Endothelial cell of umbilical vein (primary cell): ENCODE results near the gene LRRC4B. TPM values are rescaled to one million over a fixed set of nuclear protein-coding genes. Genes with fewer than 3 reads are reported as not detected.
"Not testable (repeated sequence)": the region's sequence is repeated elsewhere in the genome, so short reads cannot be mapped to it uniquely, and the experiment has no call there.

Experiments used
- BruUV-seq: library from RNA; stranded (reverse); fragments of 400-500 nt; replicated peaks from 2 replicates; lab custom pipeline; 2021; lab: Mats Ljungman, UMichigan
- CTCF ChIA-PET: fragments of 300-600, 350-600 bp; sonication (Branson Sonifier 250); formaldehyde crosslinking; loops from one replicate; lab custom pipeline; 2021; ENCODE audit warnings: antibody characterized with exemption, inconsistent platforms; lab: Charles Lee
- POLR2A ChIA-PET: fragments of 300-600, 350-600 bp; sonication (Branson Sonifier 250); formaldehyde crosslinking; loops from one replicate; lab custom pipeline; 2021; ENCODE audit warnings: antibody characterized with exemption, inconsistent platforms; lab: Charles Lee
- DNase-seq: peaks from one replicate; pipeline ENCODE4 v3.0.0-alpha.2; 2011; ENCODE audit warnings: low read depth, low spot score
- FAIRE-seq: peaks from 2 replicates; lab custom pipeline; 2011; peaks lifted over from hg19 to GRCh38; lab: Jason Lieb, UNC
- H2AFZ ChIP-seq: 2 replicates; pipeline ENCODE4 v1.6.0; 2012; ENCODE audit warnings: low read depth, low read length, control low read depth, inconsistent platforms
- H3K27ac ChIP-seq: 2 replicates; pipeline ENCODE4 v1.5.1; 2011; ENCODE audit warnings: low read depth, mild to moderate bottlenecking, control low read depth, low read length, moderate library complexity; ENCODE audit not compliant: insufficient read depth
- H3K27me3 ChIP-seq, 2 experiments: 2 replicates each; pipeline versions ENCODE4 v1.6.0 to v1.6.1; 2011; ENCODE audit warnings: low read length in 2 of 2, mixed read lengths in 1 of 2; ENCODE audit not compliant: control insufficient read depth in 2 of 2, insufficient read depth in 2 of 2
- H3K36me3 ChIP-seq, 2 experiments: 2 replicates in 1 of 2; 3 replicates in 1 of 2; pipeline ENCODE4 v1.5.1; 2011; ENCODE audit warnings: low read length in 2 of 2, mild to moderate bottlenecking in 1 of 2, moderate library complexity in 1 of 2; ENCODE audit not compliant: control insufficient read depth in 2 of 2, insufficient read depth in 2 of 2; ENCODE audit errors: extremely low read depth in 1 of 2
- H3K4me1 ChIP-seq: 3 replicates; pipeline ENCODE4 v1.5.1; 2011; ENCODE audit warnings: mild to moderate bottlenecking, low read length; ENCODE audit not compliant: control insufficient read depth, insufficient read depth; ENCODE audit errors: extremely low read depth
- H3K4me2 ChIP-seq: 2 replicates; pipeline ENCODE4 v1.6.1; 2011; ENCODE audit warnings: low read length, control low read depth, mixed read lengths; ENCODE audit not compliant: insufficient read depth
- H3K4me3 ChIP-seq, 3 experiments: fragments of 200-600 bp in 1 of 3; sonication (generic), shearing (Covaris generic) in 1 of 3; replicated peaks in 1 of 3; 2 replicates each; pipeline ENCODE4 v1.5.1; 2011 to 2016; ENCODE audit warnings: control low read depth in 3 of 3, low read length in 3 of 3, mild to moderate bottlenecking in 2 of 3, inconsistent platforms in 1 of 3, low read depth in 1 of 3, moderate library complexity in 1 of 3; ENCODE audit not compliant: insufficient read depth in 1 of 3
- H3K79me2 ChIP-seq: 2 replicates; pipeline ENCODE4 v1.6.0; 2012; ENCODE audit warnings: low read length, inconsistent platforms; ENCODE audit not compliant: control insufficient read depth, insufficient read depth
- H3K9ac ChIP-seq: replicated peaks from 2 replicates; pipeline ENCODE3; 2011; ENCODE audit warnings: low read length, control low read depth; ENCODE audit not compliant: insufficient read depth; ENCODE audit errors: extremely low read depth
- H3K9me1 ChIP-seq: replicated peaks from 3 replicates; pipeline ENCODE4 v1.6.0; 2011; ENCODE audit warnings: mild to moderate bottlenecking, low read length; ENCODE audit not compliant: control insufficient read depth, insufficient read depth; ENCODE audit errors: extremely low read depth
- H3K9me3 ChIP-seq: replicated peaks from 2 replicates; pipeline ENCODE4 v1.5.1; 2012; ENCODE audit warnings: low read length, inconsistent platforms; ENCODE audit not compliant: control insufficient read depth, insufficient read depth
- H4K20me1 ChIP-seq: replicated peaks from 2 replicates; pipeline ENCODE3; 2011; ENCODE audit warnings: mild to moderate bottlenecking, low read length; ENCODE audit not compliant: control insufficient read depth, insufficient read depth; ENCODE audit errors: extremely low read depth
- CTCF ChIP-seq, 2 donors: IDR thresholded peaks; 1 replicate in 1 of 2; 2 replicates in 1 of 2; pipeline ENCODE4 v1.5.1; 2011; ENCODE audit warnings: low read length in 2 of 2, mild to moderate bottlenecking in 2 of 2, moderate library complexity in 2 of 2, control low read depth in 1 of 2, inconsistent platforms in 1 of 2, low read depth in 1 of 2; ENCODE audit not compliant: insufficient read depth in 1 of 2; ENCODE audit errors: extremely low read depth in 1 of 2
- EZH2 ChIP-seq: IDR thresholded peaks from 2 replicates; pipeline ENCODE4 v1.6.1; 2012; ENCODE audit warnings: borderline replicate concordance, low read depth, mild to moderate bottlenecking, moderate library complexity, low read length, inconsistent platforms; ENCODE audit not compliant: severe bottlenecking
- FOS ChIP-seq: IDR thresholded peaks from 2 replicates; pipeline ENCODE4 v1.6.1; 2011; ENCODE audit warnings: mild to moderate bottlenecking, low read length, moderate library complexity, borderline replicate concordance; ENCODE audit not compliant: insufficient read depth
- GATA2 ChIP-seq: IDR thresholded peaks from 2 replicates; pipeline ENCODE4 v1.7.0; 2011; ENCODE audit warnings: low read depth, mild to moderate bottlenecking, moderate library complexity, mixed read lengths, low read length; ENCODE audit not compliant: insufficient read length, insufficient read depth
- JUN ChIP-seq: IDR thresholded peaks from 2 replicates; pipeline ENCODE4 v1.6.1; 2011; ENCODE audit warnings: borderline replicate concordance, low read depth; ENCODE audit not compliant: insufficient read length, insufficient read depth
- MAX ChIP-seq: IDR thresholded peaks from 2 replicates; pipeline ENCODE4 v1.6.1; 2011; ENCODE audit not compliant: insufficient read depth, insufficient read length
- MYC ChIP-seq: IDR thresholded peaks from one replicate; pipeline ENCODE4 v1.6.1; 2011; ENCODE audit warnings: mild to moderate bottlenecking, low read depth, low read length
- POLR2A ChIP-seq: IDR thresholded peaks from 2 replicates; pipeline ENCODE4 v1.6.1; 2012; ENCODE audit warnings: low read depth, mild to moderate bottlenecking, control low read depth, low read length
- POLR2AphosphoS5 ChIP-seq: IDR thresholded peaks from 2 replicates; pipeline ENCODE4 v1.6.1; 2012; ENCODE audit warnings: low read depth, mild to moderate bottlenecking, control low read depth, low read length, moderate library complexity; ENCODE audit not compliant: insufficient read depth
- dilution Hi-C: fragments of 300-500 bp; cut with MboI; formaldehyde crosslinking; loops from one replicate; pipeline ENCODE4 v1.15.0; 2019; ENCODE audit warnings: low sequenced_read_pairs; ENCODE audit not compliant: extremely low pct_ligation_motif_present
- intact Hi-C: fragments of 100-400 bp; cut with micrococcal nuclease; formaldehyde crosslinking; loops from one replicate; pipeline ENCODE4 v1.10.0; 2022
- polyA plus RNA-seq, 4 experiments: library from polyadenylated mRNA; depleted of rRNA in 3 of 4; stranded (reverse) in 3 of 4; unstranded in 1 of 4; fragments of >200 nt; gene quantifications; 2 replicates each; pipeline versions ENCODE4 v1.2.1 to v1.2.3, GENCODE V29; 2011 to 2012; ENCODE audit warnings: missing spikeins in 1 of 4
- total RNA-seq: library from RNA; stranded (reverse); gene quantifications from 2 replicates; pipeline ENCODE4 v1.2.3, GENCODE V29; 2021

The LRRC4B gene
- total and polyA plus RNA-seq, 2 donors (not counting 3 experiments of a cell fraction or from before 2014, with no cell fraction given): 0.08 TPM; not detected in 1

- H3K4me1 ChIP-seq, H3K9ac ChIP-seq, H4K20me1 ChIP-seq, FAIRE-seq, H3K27me3 ChIP-seq, dilution Hi-C loops, H3K9me3 ChIP-seq, intact Hi-C loops, POLR2A ChIA-PET, DNase-seq, BruUV-seq, H3K4me3 ChIP-seq, H3K9me1 ChIP-seq, H3K79me2 ChIP-seq, H3K4me2 ChIP-seq, H3K27ac ChIP-seq, H2AFZ ChIP-seq, H3K36me3 ChIP-seq: not testable (repeated sequence)
- CTCF ChIA-PET: interaction anchor here (1.7 kb wide), 1 partner anchor 20 kb away, joined by 8 read pairs; no protein-coding TSS in a partner anchor
Observed at GRCh38 chr19:50576769-50577168, 8.5 kb upstream of the LRRC4B start.

- intact Hi-C loops (no loop called here), dilution Hi-C loops (no loop called here)
- ChIA-PET CTCF (interaction anchor here (1.6 to 6.6 kb wide), 2 partner anchors 10 to 17 kb away, joined by 4 to 56 read pairs; no protein-coding TSS in a partner anchor), POLR2A (no interaction called here)
- Histone ChIP-seq H4K20me1 (no peaks in the 10 kb centered on the region), H3K9me3 (no peaks in the 10 kb centered on the region), H3K4me3 (no peak overlapping the region), H3K9me1 (no peaks in the 10 kb centered on the region), H3K9ac (no peak overlapping the region), H3K4me1 (no peaks in the 10 kb centered on the region), H3K36me3 (no peaks in the 10 kb centered on the region), H3K27me3 (peaks cover 4 to 6% of the 10 kb centered on the region in 2 experiments), H2AFZ (no peak overlapping the region), H3K27ac (no peak overlapping the region), H3K79me2 (no peaks in the 10 kb centered on the region), H3K4me2 (no peak overlapping the region)
- BruUV-seq: no TSS peak
- no peak for DNase-seq
- no peak for FAIRE-seq
- TF ChIP-seq JUN (no peak), EZH2 (no peak), GATA2 (no peak), MAX (no peak), POLR2AphosphoS5 (no peak), CTCF (IDR thresholded peaks at IDR 0.05; ENCODE audit: extremely low read depth in 1 of 2, insufficient read depth in 1 of 2, low read depth in 1 of 2, low read length in 2 of 2) (no peak), FOS (no peak), POLR2A (no peak), MYC (no peak)
Observed at GRCh38 chr19:50573741-50574461, 5.7 kb upstream of the LRRC4B start.
